IMR-90 (cell line): ENCODE data around the gene SLC4A1AP. TPM values are rescaled to one million over a fixed set of nuclear protein-coding genes. Genes with fewer than 3 reads are reported as not detected.

Experiments used
- ATAC-seq: fragments of 200-7000 bp; cut with Tn5 transposase; 2 replicates; pipeline ENCODE4 v1.9.1; 2020; ENCODE audit warnings: low read depth, mild to moderate bottlenecking, moderate library complexity
- BruUV-seq: library from RNA; stranded (reverse); fragments of 400-500 nt; replicated peaks from 2 replicates; lab custom pipeline; 2021; lab: Mats Ljungman, UMichigan
- CTCF ChIA-PET: fragments of 300-600 bp; formaldehyde crosslinking; extraction: SDS; loops from one replicate; lab custom pipeline; 2021; ENCODE audit warnings: antibody characterized with exemption; lab: Yijun Ruan, JAX
- POLR2A ChIA-PET: fragments of 300-600 bp; sonication (Branson Sonifier 250); formaldehyde crosslinking; loops from one replicate; lab custom pipeline; 2022; ENCODE audit warnings: antibody characterized with exemption; ENCODE audit not compliant: unreplicated experiment; lab: Charles Lee
- DNase-seq: peaks from one replicate; pipeline ENCODE4 v3.0.0; 2013
- H2AFZ ChIP-seq: replicated peaks from 2 replicates; pipeline ENCODE3; 2013; ENCODE audit warnings: low read length, mild to moderate bottlenecking; ENCODE audit not compliant: poor library complexity
- H2AK5ac ChIP-seq: 2 replicates; pipeline ENCODE4 v1.6.1; 2013; ENCODE audit warnings: low read depth, low read length, inconsistent platforms
- H2AK9ac ChIP-seq: replicated peaks from 2 replicates; pipeline ENCODE3; 2013; ENCODE audit warnings: mild to moderate bottlenecking, low read depth, low read length, moderate library complexity; ENCODE audit not compliant: poor library complexity
- H2BK120ac ChIP-seq: 2 replicates; pipeline ENCODE4 v1.6.1; 2013; ENCODE audit warnings: low read depth, low read length, inconsistent platforms
- H2BK15ac ChIP-seq: 3 replicates; pipeline ENCODE4 v1.6.1; 2013; ENCODE audit warnings: low read depth, low read length, inconsistent platforms
- H2BK20ac ChIP-seq: 2 replicates; pipeline ENCODE4 v1.6.1; 2013; ENCODE audit warnings: low read depth, mild to moderate bottlenecking, inconsistent platforms, low read length, moderate library complexity
- H2BK5ac ChIP-seq: 2 replicates; pipeline ENCODE4 v1.6.1; 2013; ENCODE audit warnings: mild to moderate bottlenecking, low read depth, low read length, inconsistent platforms; ENCODE audit not compliant: poor library complexity, severe bottlenecking
- H3K14ac ChIP-seq: replicated peaks from 2 replicates; pipeline ENCODE4 v1.6.1; 2013; ENCODE audit warnings: low read depth, low read length, inconsistent platforms
- H3K18ac ChIP-seq: 2 replicates; pipeline ENCODE4 v1.6.1; 2013; ENCODE audit warnings: low read depth, low read length, control low read depth
- H3K23ac ChIP-seq: 2 replicates; pipeline ENCODE4 v1.6.1; 2013; ENCODE audit warnings: low read depth, low read length, inconsistent platforms
- H3K27ac ChIP-seq: 2 replicates; pipeline ENCODE4 v1.5.1; 2013; ENCODE audit warnings: mild to moderate bottlenecking, control low read depth, low read length; ENCODE audit not compliant: insufficient read depth
- H3K27me3 ChIP-seq: 2 replicates; pipeline ENCODE4 v1.6.1; 2013; ENCODE audit warnings: low read length; ENCODE audit not compliant: control insufficient read depth, insufficient read depth
- H3K36me3 ChIP-seq: 2 replicates; pipeline ENCODE4 v1.6.1; 2013; ENCODE audit warnings: low read length, mixed read lengths; ENCODE audit not compliant: control insufficient read depth, insufficient read depth
- H3K4ac ChIP-seq: 2 replicates; pipeline ENCODE4 v1.6.1; 2013; ENCODE audit warnings: low read depth, low read length, inconsistent platforms
- H3K4me1 ChIP-seq: 2 replicates; pipeline ENCODE4 v1.6.1; 2013; ENCODE audit warnings: low read length, mixed read lengths; ENCODE audit not compliant: control insufficient read depth, insufficient read depth
- H3K4me2 ChIP-seq: 2 replicates; pipeline ENCODE4 v1.6.1; 2013; ENCODE audit warnings: low read depth, mild to moderate bottlenecking, control low read depth, low read length, moderate library complexity
- H3K4me3 ChIP-seq: 2 replicates; pipeline ENCODE4 v1.5.1; 2013; ENCODE audit warnings: low read depth, mild to moderate bottlenecking, control low read depth, low read length, moderate library complexity; ENCODE audit not compliant: insufficient read depth
- H3K56ac ChIP-seq: 2 replicates; pipeline ENCODE4 v1.6.1; 2013; ENCODE audit warnings: low read length, inconsistent platforms; ENCODE audit not compliant: insufficient read depth; ENCODE audit errors: extremely low read depth
- H3K79me1 ChIP-seq, 2 experiments: 2 replicates each; pipeline ENCODE4 v1.6.1; 2013; ENCODE audit warnings: low read length in 2 of 2, inconsistent platforms in 1 of 2, low read depth in 1 of 2
- H3K9ac ChIP-seq: 2 replicates; pipeline ENCODE4 v1.6.1; 2013; ENCODE audit warnings: low read depth, low read length, control low read depth
- H3K9me1 ChIP-seq: 2 replicates; pipeline ENCODE4 v1.6.1; 2013; ENCODE audit warnings: low read length, inconsistent platforms; ENCODE audit not compliant: insufficient read depth
- H3K9me3 ChIP-seq: 2 replicates; pipeline ENCODE4 v1.6.1; 2013; ENCODE audit warnings: low read length; ENCODE audit not compliant: control insufficient read depth, insufficient read depth
- H4K20me1 ChIP-seq: 2 replicates; pipeline ENCODE4 v1.6.1; 2013; ENCODE audit warnings: low read length, inconsistent platforms; ENCODE audit not compliant: insufficient read depth
- H4K5ac ChIP-seq: 2 replicates; pipeline ENCODE4 v1.6.1; 2013; ENCODE audit warnings: mild to moderate bottlenecking, low read depth, low read length, control low read depth
- H4K8ac ChIP-seq, 2 experiments: 2 replicates each; pipeline ENCODE4 v1.6.1; 2013; ENCODE audit warnings: low read depth in 2 of 2, low read length in 2 of 2, control low read depth in 1 of 2, inconsistent platforms in 1 of 2
- H4K91ac ChIP-seq: 2 replicates; pipeline ENCODE4 v1.6.1; 2013; ENCODE audit warnings: low read depth, low read length, inconsistent platforms; ENCODE audit not compliant: insufficient read depth
- BHLHE40 ChIP-seq: fragments of 150-350 bp; IDR thresholded peaks from 2 replicates; pipeline ENCODE4 v1.6.1; 2016; ENCODE audit warnings: mild to moderate bottlenecking, low read depth, low read length
- CEBPB ChIP-seq: IDR thresholded peaks from 2 replicates; pipeline ENCODE4 v1.6.1; 2012; ENCODE audit warnings: low read depth, low read length, improper control_type of control experiment
- CHD1 ChIP-seq: IDR thresholded peaks from 2 replicates; pipeline ENCODE4 v1.6.1; 2012; ENCODE audit warnings: low read depth, low read length, improper control_type of control experiment
- CTCF ChIP-seq: conservative IDR thresholded peaks from 2 replicates; pipeline ENCODE4 v1.5.1; 2012; ENCODE audit warnings: mild to moderate bottlenecking, low read depth, low read length, improper control_type of control experiment
- ELK1 ChIP-seq: fragments of 150-350 bp; IDR thresholded peaks from 2 replicates; pipeline ENCODE4 v1.6.1; 2016; ENCODE audit warnings: low read depth, mild to moderate bottlenecking, low read length, moderate library complexity, borderline replicate concordance
- FOS ChIP-seq: fragments of 150-350 bp; IDR thresholded peaks from 2 replicates; pipeline ENCODE4 v1.6.1; 2016; ENCODE audit warnings: low read depth, low read length
- MAZ ChIP-seq: IDR thresholded peaks from 2 replicates; pipeline ENCODE4 v1.6.1; 2012; ENCODE audit warnings: low read depth, mild to moderate bottlenecking, low read length, improper control_type of control experiment, moderate library complexity, borderline replicate concordance
- MXI1 ChIP-seq: IDR thresholded peaks from 2 replicates; pipeline ENCODE4 v1.6.1; 2012; ENCODE audit warnings: low read depth, mild to moderate bottlenecking, low read length, moderate library complexity, borderline replicate concordance
- NFE2L2 ChIP-seq: fragments of 150-350 bp; IDR thresholded peaks from 2 replicates; pipeline ENCODE4 v1.6.1; 2016; ENCODE audit warnings: low read depth, mild to moderate bottlenecking, low read length
- POLR2A ChIP-seq: IDR thresholded peaks from 2 replicates; pipeline ENCODE4 v1.6.1; 2012; ENCODE audit warnings: mild to moderate bottlenecking, low read depth, low read length
- RAD21 ChIP-seq: IDR thresholded peaks from 2 replicates; pipeline ENCODE4 v1.6.1; 2012; ENCODE audit warnings: low read length, improper control_type of control experiment
- RCOR1 ChIP-seq: IDR thresholded peaks from 2 replicates; pipeline ENCODE4 v1.6.1; 2012; ENCODE audit warnings: mild to moderate bottlenecking, low read length, improper control_type of control experiment; ENCODE audit not compliant: insufficient replicate concordance
- SMC3 ChIP-seq: fragments of 150-350 bp; IDR thresholded peaks from 2 replicates; pipeline ENCODE4 v1.6.1; 2016; ENCODE audit warnings: low read depth, mild to moderate bottlenecking, antibody characterized with exemption, low read length, moderate library complexity
- USF2 ChIP-seq: fragments of 150-350 bp; IDR thresholded peaks from 2 replicates; pipeline ENCODE4 v1.6.1; 2017; ENCODE audit warnings: mild to moderate bottlenecking, antibody characterized with exemption, low read length, low read depth
- WGBS, 2 experiments: methylation state at CpG; one replicate each; pipeline versions ENCODE4 v1.1.5 to v1.1.7; 2013; ENCODE audit warnings: missing lambda C conversion rate in 2 of 2; ENCODE audit not compliant: insufficient read length in 1 of 2; ENCODE audit errors: extremely low coverage in 2 of 2; 5-methylcytosine and 5-hydroxymethylcytosine counted together
- dilution Hi-C: fragments of 300-500 bp; cut with HindIII; formaldehyde crosslinking; loops from one replicate; pipeline ENCODE4 v1.14.3; 2018; ENCODE audit warnings: low sequenced_read_pairs; ENCODE audit not compliant: unreplicated experiment
- in situ Hi-C: fragments of 300-500 bp; cut with MboI; formaldehyde crosslinking; loops from 3 replicates; pipeline ENCODE4 v1.14.3; 2019; ENCODE audit warnings: low sequenced_read_pairs, inconsistent platforms, mixed read lengths
- intact Hi-C: fragments of 100-400 bp; cut with micrococcal nuclease; formaldehyde crosslinking; loops from 2 replicates; pipeline ENCODE4 v1.10.0; 2022
- polyA plus RNA-seq, 3 experiments: library from polyadenylated mRNA; depleted of rRNA; stranded (reverse); fragments of >200 nt; gene quantifications; 2 replicates each; pipeline ENCODE4 v1.2.3, GENCODE V29; 2012; ENCODE audit warnings: low replicate concordance in 1 of 3
- total RNA-seq: library from RNA; depleted of rRNA; stranded (reverse); fragments of >200 nt; gene quantifications from 2 replicates; pipeline ENCODE4 v1.2.3, GENCODE V29; 2012

The SLC4A1AP gene
- total and polyA plus RNA-seq, 2 of the 4 experiments (the other 2 are of a cell fraction), result 11.7 to 13.6 TPM

GRCh38 chr2:27741673-27742072, 78.0 kb downstream of the SLC4A1AP start:
- CTCF ChIA-PET, result interaction anchor here (1.3 kb wide), 1 partner anchor 12 kb away, joined by 4 read pairs; no protein-coding TSS in a partner anchor
- Histone ChIP-seq H3K4ac (no peak overlapping the region), H2AFZ (no peak overlapping the region), H2AK5ac (no peak overlapping the region), H3K4me2 (no peak overlapping the region), H3K36me3 (no peaks in the 10 kb centered on the region), H3K14ac (no peak overlapping the region), H2BK20ac (no peak overlapping the region), H3K9me1 (no peaks in the 10 kb centered on the region), H3K79me1 (no peaks in the 10 kb centered on the region), H4K91ac (no peak overlapping the region), H3K23ac (no peak overlapping the region), H3K27ac (no peak overlapping the region), H2BK120ac (no peak overlapping the region), H4K20me1 (no peaks in the 10 kb centered on the region), H3K18ac (no peak overlapping the region), H3K4me3 (no peak overlapping the region), H2BK15ac (no peak overlapping the region), H2AK9ac (no peak overlapping the region), H3K27me3 (no peaks in the 10 kb centered on the region), H4K5ac (no peak overlapping the region), H3K4me1 (no peaks in the 10 kb centered on the region), H3K9ac (no peak overlapping the region), H4K8ac (no peak overlapping the region), H2BK5ac (no peak overlapping the region), H3K56ac (no peak overlapping the region), H3K9me3 (no peaks in the 10 kb centered on the region; the same call in 1 of the 2 replicates)
- BruUV-seq, result no TSS peak
- intact Hi-C loops (no loop called here), in situ Hi-C loops (no loop called here), dilution Hi-C loops (no loop called here)
- TF ChIP-seq FOS, result no peak
- no peak for TF ChIP-seq MXI1
- TF ChIP-seq ELK1, result no peak
- TF ChIP-seq USF2, result no peak
- no peak for TF ChIP-seq CHD1
- no peak for TF ChIP-seq SMC3
- TF ChIP-seq NFE2L2, result no peak
- no peak for TF ChIP-seq RCOR1
- no peak for TF ChIP-seq BHLHE40
- no peak for TF ChIP-seq POLR2A
- TF ChIP-seq MAZ, result no peak
- TF ChIP-seq RAD21, result no peak
- no peak for TF ChIP-seq CEBPB
- no peak for TF ChIP-seq CTCF
- ATAC-seq (no peak), DNase-seq (no peak)
- WGBS, 2 experiments, result no CpG with 5 or more reads among the region's 3 CpGs
- POLR2A ChIA-PET, result no interaction called here
